Urothelium cell line (cell line): ENCODE results near the gene MMP11.

Source experiments
- DNase-seq: peaks from one replicate; pipeline ENCODE4 v3.0.0; 2011; ENCODE audit warnings: low spot score, mixed read lengths
- FAIRE-seq: peaks from 2 replicates; lab custom pipeline; 2011; peaks lifted over from hg19 to GRCh38; lab: Jason Lieb, UNC

Gene MMP11

DNA sequence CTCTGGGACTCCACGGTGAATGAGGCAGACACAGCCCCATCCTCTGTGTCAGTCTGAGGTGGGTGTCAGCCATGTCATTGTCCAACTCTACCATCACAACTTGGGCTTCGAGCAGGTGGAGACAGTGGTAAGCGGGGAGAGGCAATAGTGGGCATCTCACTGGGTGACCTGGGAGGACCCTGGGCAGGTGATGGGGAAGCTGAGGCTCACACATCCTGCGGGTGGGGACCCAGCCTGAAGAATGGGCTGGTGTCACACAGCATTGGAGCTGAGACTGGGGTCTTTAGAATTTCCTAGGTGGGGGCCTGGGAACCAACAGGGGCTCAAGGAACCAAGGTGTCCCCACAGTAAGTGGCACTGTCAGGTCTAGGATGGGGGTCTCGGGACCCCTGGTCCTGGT, 7.1 kb downstream of the MMP11 start:
- FAIRE-seq (peak; percentile 79), DNase-seq (no peak)

GRCh38 chr22:23780146-23780748, 7.6 kb downstream of the MMP11 start:
- FAIRE-seq (peak; percentile 53), DNase-seq (no peak)

- FAIRE-seq: peak; percentile 61
- no peak for DNase-seq
Measured at GRCh38 chr22:23781065-23781464, 8.4 kb downstream of the MMP11 start.

GRCh38 chr22:23781511-23782183, 9.0 kb downstream of the MMP11 start:
- peak; percentile 90 for FAIRE-seq
- DNase-seq: peak; percentile 78

- FAIRE-seq: no peak
- no peak for DNase-seq
Measured at GRCh38 chr22:23782252-23782651, 9.6 kb downstream of the MMP11 start.

DNA sequence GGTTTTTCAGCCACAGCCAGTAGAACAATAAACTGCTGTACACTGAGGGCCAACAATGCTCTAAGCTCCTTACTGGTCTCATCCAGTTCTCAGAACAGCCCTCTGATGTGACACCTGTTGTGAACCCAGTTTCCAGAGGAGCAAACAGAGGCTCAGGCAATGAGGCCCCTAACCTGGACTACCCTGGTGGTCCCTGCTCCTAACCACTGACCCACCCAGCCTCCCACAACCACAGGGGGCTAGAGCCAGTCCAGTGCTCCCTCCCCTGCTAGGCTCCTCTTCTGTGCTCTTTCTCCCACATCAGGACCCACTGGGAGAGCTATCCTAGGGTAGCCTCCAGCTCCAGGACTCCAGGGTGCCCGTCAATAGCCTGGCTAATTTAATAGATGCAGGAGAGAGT, 10.1 kb downstream of the MMP11 start:
- FAIRE-seq (peak; percentile 61), DNase-seq (no peak)

GRCh38 chr22:23783265-23784150, 10.9 kb downstream of the MMP11 start:
- no peak for DNase-seq
- FAIRE-seq: peak; percentile 82

- FAIRE-seq (no peak), DNase-seq (peak; percentile 67)
Measured at GRCh38 chr22:23784215-23784732, 11.6 kb downstream of the MMP11 start.

DNA sequence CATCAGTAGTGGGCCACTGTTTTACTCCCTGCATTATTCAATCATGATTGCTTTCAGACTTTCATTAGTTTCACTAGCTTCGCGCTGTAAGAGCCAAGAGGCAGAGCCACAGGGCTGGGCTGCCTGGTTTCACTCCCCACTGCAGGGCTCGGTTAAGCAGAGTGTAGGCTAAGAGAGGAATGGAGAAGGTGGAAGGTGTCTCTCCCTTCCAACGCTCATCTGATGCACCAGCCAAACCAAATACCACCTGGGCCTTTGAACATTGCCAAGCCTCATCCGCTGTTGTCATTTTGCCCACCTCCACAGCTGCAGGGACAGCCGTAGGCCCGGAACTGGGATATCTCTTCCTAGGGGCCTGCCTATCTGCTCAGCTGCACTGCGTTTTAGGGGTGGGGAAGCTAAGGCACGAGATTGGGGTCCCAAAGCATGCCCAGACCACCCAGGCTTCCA, 13.6 kb downstream of the MMP11 start:
- no peak for DNase-seq
- no peak for FAIRE-seq

GRCh38 chr22:23786752-23787599, 14.3 kb downstream of the MMP11 start, which contains the start of gene SMARCB1:
Gene SMARCB1 (plus strand): TSS chr22:23786966. CDS start chr22:23787170, 204 bp downstream.
- peak; percentile 95 for FAIRE-seq
- DNase-seq: peak; percentile 98

DNA sequence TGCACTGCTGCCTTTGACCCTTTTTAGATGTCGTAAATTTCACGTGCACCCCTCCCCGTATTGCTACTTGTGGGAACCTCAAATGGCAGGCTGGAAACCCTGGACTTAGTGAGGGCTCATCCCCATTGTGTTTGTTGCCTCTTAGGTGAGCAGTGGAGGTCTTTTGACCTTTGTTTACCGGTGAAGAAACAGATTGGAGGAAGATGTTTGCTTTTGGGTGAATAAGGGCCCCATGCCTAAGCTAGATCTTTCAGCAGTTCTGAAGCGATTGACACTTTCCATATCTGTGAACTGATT, 14.9 kb downstream of the MMP11 start:
- DNase-seq (no peak), FAIRE-seq (no peak)

DNA sequence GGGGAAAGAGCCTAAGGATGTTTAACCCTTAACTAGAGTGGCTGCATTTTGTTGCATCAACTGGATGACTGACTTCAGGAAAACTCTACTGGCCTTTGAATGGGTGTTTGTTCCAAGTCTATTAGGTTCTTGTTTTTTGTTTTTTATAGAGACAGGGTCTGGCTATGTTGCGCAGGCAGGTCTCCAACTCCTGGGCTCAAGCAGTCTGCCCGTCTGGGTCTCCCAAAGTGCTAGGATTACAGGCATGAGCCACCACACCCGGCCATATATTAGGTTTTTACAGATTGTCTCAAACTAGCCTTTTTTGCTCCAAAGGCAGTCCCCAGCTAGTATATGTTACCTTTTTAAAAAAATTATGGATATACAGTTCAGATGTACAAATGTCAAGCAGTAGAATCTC, 15.3 kb downstream of the MMP11 start:
- DNase-seq (no peak), FAIRE-seq (no peak)

DNA sequence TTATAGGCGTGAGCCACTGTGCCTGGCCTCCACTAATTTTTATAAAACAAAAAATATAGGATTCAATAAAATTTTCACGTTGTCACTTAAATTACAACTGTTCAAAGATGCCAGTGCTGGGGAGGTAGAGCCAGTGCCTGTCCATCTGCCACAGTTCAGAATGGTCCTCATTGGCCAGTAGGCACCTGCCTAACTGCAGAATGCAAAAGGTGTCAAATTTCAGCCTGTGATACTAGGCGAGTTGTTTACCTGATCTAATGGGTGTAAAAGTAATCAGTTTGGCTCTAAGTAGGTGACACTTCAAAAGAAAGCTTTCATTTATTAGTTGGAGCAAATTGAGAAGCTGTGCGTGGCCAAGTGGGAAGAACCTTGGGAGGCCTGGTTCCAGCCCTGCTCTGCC, 16.5 kb downstream of the MMP11 start:
- DNase-seq (no peak), FAIRE-seq (peak; percentile 42)

- DNase-seq (no peak), FAIRE-seq (no peak)
Measured at GRCh38 chr22:23789638-23790037, 17.0 kb downstream of the MMP11 start.

- FAIRE-seq (no peak), DNase-seq (no peak)
Measured at GRCh38 chr22:23790819-23791737, 18.4 kb downstream of the MMP11 start.

GRCh38 chr22:23791738-23792645, 19.3 kb downstream of the MMP11 start:
- DNase-seq: no peak

DNA sequence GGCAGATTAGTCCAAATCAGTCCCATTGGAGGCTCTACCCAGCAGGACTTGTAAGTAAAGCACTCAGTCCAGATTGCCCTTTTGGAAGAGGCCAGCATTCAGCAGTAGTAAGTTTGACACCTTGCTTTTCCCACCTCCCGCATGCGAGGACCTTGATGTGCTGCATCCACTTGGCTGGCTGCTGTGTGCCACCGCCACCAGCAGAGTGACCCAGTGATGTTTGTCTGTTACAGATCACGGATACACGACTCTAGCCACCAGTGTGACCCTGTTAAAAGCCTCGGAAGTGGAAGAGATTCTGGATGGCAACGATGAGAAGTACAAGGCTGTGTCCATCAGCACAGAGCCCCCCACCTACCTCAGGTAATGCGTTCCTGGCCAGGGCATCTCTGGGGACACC, 20.7 kb downstream of the MMP11 start:
- DNase-seq: no peak
- FAIRE-seq: no peak

More at GRCh38 chr22:23791738-23792645, 19.3 kb downstream of the MMP11 start:
- peak; percentile 53 for FAIRE-seq

- FAIRE-seq: no peak
- DNase-seq: no peak
Measured at GRCh38 chr22:23796461-23796860, 23.8 kb downstream of the MMP11 start.
